Left hindlimb (tissue), 1 donor: ENCODE data around the gene CLRN2.
"Not testable (repeated sequence)": the region's sequence is repeated elsewhere in the genome, so short reads cannot be mapped to it uniquely, and the experiment has no call there.

Experiments used
- DNase-seq: peaks from one replicate; pipeline ENCODE4 v3.0.0-alpha.2; 2018

Gene CLRN2

DNA sequence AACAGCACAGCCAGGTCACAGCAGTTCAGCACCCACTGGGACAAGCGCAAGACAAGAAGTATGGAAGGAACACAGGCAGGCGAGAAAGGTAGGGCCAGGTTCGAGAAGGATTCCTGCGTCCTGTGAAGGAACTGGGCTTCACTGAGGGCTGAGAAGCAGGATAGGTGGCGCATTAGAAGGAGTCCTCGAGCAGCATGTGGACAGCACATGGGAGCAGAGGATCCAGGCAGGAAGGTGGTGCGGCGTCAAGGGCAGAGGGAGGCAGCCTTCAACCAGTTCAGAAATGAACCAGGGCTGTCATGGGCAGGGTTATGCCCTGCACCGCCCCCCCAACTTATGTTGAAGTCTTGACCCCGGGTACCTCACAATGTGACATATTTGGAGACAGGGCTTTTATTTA is 31.3 kb downstream of the CLRN2 start:
- DNase-seq: no peak

DNA sequence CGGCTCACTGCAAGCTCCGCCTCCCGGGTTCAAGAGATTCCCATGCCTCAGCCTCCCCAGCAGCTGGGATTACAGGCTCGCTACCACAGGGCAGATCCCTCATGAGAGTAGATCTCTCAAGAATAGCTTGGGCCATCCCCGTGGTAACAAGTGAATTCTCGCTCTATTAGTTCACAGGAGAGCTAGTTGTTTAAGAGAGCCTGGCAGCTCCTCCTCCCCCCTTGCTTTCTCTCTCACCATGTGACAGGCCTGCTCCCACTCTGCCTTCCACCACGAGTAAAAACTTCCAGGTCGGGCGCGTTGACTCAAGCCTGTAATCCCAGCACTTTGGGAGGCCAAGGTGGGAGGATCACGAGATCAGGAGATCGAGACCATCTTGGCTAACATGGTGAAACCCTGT is 31.7 kb downstream of the CLRN2 start:
- no peak for DNase-seq

DNA sequence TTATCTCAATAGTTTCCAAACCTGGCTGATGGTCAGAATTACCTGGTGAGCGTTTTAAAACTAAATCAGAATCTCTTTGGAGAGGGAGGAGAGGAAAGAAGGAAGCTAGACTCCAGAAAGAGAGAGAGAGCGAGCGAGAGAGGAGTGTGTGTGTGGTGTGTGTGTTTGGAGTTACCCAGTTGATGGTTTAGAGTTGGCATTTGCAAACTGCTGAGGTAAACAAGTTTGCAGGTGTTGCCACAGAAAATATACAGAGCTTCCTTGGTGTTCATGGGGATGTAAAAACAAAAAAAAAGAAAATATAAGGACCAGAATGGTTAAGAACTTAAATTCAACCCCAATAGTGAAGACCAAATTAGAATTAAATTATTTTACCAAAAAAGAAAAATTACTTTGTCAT is 35.6 kb downstream of the CLRN2 start:
- no peak for DNase-seq

DNA sequence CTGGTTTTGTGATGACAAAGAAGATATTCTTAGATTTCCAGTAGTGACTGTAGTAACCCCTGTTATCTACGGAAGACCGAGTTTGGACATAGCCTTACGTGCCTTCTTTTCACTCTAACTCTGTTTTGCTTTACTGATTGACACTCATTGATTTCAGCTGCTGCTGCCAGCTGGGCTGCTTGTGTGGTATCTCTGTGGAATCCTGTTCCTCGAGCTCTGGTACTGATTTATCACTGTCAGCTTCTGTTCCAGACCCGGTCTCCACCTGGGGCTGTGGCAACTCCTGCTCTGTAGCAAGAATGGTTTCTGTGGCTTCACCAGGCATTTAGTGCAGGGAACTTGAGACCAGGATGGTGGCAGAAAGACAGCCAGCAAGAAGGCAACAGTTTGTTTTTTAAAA is 37.5 kb downstream of the CLRN2 start:
- no peak for DNase-seq

DNA sequence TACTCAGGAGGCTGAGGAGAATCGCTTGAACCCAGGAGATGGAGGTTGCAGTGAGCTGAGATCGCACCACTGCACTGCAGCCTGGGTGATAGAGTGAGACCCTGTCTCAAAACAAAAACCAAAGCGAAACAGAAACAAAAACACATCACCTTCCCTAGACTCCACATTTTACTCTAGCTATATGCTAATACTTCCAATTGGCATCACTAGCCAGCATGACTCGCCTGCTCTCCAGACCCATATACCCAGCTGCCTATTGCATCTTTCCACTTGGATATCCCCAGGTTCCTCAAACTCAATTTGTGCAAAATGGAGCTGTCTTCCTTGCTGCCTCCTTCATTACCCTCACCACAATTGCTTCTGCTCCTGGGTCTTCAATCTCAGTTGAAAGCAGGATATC is 39.6 kb downstream of the CLRN2 start:
- no peak for DNase-seq

DNA sequence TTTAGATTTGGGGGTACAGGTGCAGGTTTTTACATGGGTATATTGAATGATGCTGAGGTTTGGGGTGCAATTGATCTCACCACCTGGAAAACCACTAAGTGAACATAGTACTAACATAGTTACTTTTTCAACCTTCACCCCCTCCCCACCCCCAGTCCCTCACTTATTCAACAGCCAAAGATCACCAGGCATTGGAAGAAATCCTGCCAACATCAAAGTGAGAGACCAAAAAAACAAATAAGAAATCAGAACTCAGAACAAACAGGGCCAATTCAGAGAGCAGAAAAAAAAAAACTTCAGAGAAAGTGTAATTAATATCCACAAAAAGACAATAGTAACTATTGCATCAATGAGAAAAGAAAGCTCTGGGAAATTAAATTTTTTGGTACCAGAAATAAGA is 41.5 kb downstream of the CLRN2 start:
- no peak for DNase-seq

DNA sequence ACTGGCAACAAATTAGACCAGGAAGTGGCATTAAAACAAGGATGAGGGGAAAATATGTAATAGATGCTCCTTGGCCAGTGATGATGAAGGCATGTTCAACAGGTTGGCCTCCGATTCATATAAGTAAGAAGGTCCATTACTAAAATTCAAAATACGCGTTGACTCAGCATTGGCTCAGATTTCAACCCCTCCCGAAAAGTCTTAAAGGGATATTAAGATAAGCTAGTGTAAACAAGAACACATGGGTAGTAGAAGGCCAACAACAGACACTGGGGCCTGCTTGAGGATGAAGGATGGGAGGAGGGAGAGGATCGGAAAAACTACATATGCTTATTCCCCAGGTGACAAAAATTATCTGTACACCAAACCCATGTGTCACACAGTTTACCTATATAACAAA is 42.9 kb downstream of the CLRN2 start:
- DNase-seq: no peak

DNA sequence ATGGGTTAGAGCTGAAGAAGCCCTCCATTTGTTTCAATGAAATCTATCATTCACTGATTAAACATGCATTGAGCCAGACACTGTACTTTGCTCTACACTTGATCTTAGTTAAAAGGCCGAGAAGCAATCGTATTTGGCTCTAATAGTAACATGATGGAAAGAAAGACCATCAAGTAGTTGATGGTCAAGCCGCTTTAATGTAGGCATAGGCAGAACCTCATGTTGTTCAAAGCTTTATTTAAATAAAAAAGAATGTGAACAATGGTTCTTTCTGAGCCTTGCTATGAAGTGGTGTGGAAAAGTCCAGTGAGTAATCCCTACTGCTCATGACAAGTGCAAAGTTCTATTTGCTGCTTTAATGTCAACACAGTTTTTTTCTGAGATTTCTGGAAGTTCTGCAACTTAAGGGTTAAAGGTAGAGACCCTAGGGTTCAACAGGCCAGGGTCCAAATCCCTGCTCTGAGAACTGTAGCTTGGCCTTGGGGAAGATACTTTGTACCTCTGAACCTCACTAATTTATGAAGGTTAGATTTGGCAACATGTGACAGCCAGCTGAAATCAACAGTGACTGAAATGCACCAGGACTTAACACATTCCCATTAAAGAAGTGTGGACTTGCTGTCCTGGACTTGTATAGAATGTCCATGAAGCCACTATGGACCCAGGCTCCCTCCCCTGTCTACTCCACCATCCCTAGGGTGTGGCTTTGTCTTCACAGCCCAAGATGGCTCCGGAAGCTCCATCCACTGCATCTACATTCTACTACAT is 44.2 kb downstream of the CLRN2 start:
- DNase-seq: no peak

DNA sequence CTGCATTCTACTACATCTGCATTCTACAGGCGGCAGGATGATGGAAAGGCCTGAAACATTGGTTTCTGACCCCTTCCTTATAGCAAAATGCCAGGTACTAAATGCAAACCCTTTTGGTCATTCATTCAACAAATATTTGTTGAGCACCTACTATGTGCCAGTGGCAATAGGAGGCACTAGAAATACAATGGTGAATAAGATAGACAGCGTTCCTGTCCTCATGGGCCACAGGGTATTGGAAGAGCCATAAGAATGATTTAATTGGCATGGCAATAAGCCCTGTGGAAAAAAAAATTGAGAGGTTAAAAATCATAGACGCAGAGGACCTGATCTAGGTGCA is 44.7 kb downstream of the CLRN2 start:
- no peak for DNase-seq

DNA sequence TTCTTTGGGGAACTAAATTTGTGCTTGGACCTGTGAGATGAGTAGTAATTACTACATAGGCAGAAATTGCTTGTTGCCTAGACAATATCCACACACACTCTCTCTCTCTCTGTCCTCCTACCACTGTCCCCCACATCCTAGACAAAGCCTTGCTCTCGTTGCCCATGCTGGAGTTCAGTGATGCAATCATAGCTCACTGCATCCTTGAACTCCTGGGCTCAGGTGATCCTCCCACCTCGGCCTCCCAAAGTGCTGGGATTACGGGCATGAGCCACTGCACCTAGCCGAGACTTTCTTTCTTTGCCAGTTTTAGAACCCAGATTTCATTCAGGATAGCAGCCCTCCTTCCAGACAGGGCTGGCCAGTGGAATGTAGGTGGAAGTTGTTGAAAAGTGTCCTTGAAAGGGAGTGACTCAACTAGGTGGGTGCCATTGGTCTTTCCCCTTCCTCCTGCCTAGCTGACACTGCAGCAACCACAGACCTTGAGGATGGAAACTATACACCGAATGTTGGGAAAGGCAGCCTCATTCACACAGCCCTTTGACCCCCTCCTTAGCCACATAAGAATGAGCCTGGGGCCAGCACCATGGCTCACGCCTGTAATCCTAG is 45.2 kb downstream of the CLRN2 start:
- no peak for DNase-seq

DNA sequence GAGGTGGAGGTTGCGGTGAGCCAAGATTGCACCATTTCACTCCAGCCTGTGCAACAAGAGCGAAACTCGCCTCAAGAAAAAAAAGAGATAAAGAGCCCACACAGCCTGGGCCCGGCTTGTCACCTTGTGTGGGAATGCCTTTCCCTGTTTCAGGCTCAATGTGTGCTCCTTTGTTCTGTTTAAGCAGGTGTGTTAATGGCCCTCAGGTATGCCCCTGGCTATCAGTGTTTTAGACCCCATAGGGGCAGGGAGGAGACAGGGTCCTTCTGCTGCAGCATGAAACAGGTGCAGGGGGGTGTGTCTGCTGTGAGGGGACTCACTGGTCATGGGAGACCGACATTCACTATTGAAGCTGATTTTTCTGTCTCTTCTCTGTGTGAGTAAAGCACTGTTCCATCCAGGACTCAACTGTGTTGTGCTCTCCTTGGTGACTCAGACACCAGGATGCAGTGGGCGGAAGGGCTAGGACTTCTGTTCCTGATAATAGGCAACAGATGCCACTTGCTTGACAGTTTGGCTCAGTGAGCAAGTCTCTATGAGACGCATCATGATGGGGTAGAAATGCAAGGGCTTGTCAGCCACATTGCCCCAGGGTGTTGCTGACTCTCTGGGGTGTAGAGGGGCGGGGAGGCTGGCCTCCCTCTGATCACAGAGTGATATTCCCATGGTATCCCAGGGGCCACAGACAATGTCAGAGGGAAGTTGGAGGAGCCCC is 46.4 kb downstream of the CLRN2 start:
- DNase-seq: no peak

DNA sequence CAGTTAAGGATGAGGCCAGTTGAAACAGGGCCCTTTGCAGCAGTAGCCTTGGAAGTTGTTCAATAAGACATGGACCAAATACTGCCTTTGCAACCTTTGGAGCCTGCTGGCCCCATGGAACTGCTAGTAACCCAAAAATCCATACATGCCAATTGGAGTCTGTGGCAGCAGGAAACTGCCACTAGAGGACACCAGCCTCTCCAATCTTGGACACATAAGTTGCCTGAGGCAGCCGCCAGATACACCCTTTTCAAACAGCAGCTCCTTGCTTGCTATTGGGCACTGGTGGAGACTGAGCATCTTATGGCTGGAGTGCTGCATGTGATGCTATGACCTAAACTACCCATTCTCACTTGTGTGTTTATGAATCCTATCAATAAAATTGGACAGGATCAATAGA is 47.2 kb downstream of the CLRN2 start:
- DNase-seq: no peak

DNA sequence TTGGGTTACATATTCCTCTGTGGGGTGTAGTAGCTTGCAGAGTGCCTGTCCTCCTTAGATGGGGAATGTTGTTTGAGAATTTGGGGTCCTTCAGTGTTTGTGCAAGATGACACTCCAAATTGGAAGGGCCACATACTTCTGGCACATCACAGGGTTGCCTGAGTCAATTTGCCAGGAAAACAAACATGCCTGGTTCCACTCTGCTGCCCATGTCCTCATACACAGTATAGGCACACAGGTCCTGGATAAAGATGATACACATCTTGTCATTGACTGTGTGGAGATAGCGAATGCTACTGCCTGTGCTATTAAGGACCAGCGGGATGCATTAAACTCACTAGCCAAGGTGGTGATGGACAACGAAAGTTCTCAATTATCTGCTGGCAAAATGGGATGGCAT is 50.9 kb downstream of the CLRN2 start:
- DNase-seq: no peak

DNA sequence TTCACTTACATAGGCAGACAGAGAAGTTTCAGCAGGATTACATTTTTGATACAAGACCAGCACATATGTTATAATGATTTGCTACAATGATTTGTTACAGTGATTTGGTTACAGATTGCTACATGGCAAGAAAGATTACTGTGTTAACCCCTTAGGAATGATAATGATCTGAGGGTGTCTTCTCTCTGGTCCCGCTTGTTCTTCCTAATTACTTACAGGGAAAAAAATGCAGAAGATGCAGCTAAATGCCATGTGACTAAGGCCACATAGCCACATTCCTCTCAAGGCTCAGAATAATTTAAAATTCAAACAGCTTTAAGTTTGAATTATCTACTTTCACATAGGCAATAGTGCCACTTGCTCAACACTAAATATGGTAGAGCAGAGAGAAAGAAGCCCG is 52.3 kb downstream of the CLRN2 start:
- DNase-seq: no peak

DNA sequence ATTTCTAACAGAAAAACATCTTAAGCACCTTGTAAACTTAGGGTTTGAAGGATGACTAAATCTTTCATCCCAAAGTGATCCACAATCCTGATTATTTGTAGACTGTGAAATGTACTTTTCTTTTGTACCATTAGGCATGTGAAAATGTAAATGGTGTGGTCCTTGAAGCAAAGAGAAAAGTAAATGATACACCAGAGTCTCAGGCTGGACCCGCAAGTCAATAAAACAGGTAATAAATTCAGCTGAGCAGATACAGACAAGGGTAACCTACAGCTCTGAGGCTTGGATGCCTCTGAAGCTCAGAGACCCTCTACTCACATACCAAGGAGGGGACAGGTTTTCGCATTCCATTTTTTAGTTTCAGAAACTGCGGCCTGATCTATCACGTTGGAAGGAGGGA is 59.2 kb downstream of the CLRN2 start:
- no peak for DNase-seq

DNA sequence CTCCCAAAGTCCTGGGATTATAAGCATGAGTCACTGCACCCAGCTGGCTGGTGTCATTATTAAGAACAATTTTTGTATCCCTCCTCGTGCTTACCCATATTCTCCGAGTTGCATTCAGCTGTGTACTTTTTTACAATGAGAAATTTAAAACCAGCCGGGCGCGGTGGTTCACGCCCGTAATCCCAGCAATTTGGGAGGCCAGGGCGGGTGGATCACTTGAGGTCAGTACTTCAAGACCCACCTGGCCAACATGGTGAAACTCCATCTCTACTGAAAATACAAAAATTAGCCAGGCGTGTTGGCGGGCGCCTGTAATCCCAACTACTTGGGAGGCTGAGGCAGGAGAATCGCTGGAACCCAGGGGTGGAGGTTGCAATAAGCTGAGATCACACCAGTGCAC is 60.2 kb downstream of the CLRN2 start:
- DNase-seq: not testable (repeated sequence)
